22Rv1 (cell line): ENCODE results near the gene STAG3.

Experiments used
- CTCF ChIP-seq: fragments of 450-650 bp; IDR thresholded peaks from 2 replicates; pipeline ENCODE4 v1.5.1; 2017; ENCODE audit warnings: mild to moderate bottlenecking
- ZFX ChIP-seq: fragments of 450-650 bp; IDR thresholded peaks from 2 replicates; pipeline ENCODE4 v1.6.1; 2017; ENCODE audit warnings: antibody characterized with exemption, borderline replicate concordance

GRCh38 chr7:100163871-100164270, 13.8 kb upstream of the STAG3 start:
- TF ChIP-seq CTCF: no peak
- no peak for TF ChIP-seq ZFX
